OCI-LY3 (cell line): ENCODE data around the gene TMED5.

Experiments
- EZH2phosphoT487 ChIP-seq: fragments of 200-600 bp; shearing (Covaris generic); IDR thresholded peaks from 2 replicates; pipeline ENCODE4 v1.6.1; 2018; ENCODE audit warnings: antibody characterized with exemption, mixed run types, low read depth
- TF ChIP-seq, protein P1 (sequence below): fragments of 200-600, 300-600 bp; sonication (generic); IDR thresholded peaks from 2 replicates; pipeline ENCODE4 v1.5.1; 2014; ENCODE audit warnings: antibody characterized with exemption, low read length, low read depth

DNA sequence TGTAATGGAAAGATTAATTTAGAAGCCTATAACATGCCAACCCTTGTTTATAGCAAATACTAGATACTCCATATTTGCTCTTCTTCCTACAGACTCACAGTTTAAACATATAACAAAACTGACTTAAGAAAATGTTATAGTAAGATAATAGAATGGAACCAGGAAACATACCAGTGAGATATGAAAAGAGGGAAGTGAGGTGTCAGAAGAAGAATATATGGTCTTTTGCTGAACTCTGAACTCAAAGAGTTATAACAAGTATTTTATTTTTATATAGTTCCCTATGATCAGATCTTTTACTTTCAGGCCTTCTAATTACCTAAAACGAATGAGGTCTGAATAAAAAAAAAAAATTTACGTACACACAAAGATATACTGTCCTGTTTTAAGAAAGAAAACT, 20.9 kb downstream of the TMED5 start:
- TF ChIP-seq, protein P1, sequence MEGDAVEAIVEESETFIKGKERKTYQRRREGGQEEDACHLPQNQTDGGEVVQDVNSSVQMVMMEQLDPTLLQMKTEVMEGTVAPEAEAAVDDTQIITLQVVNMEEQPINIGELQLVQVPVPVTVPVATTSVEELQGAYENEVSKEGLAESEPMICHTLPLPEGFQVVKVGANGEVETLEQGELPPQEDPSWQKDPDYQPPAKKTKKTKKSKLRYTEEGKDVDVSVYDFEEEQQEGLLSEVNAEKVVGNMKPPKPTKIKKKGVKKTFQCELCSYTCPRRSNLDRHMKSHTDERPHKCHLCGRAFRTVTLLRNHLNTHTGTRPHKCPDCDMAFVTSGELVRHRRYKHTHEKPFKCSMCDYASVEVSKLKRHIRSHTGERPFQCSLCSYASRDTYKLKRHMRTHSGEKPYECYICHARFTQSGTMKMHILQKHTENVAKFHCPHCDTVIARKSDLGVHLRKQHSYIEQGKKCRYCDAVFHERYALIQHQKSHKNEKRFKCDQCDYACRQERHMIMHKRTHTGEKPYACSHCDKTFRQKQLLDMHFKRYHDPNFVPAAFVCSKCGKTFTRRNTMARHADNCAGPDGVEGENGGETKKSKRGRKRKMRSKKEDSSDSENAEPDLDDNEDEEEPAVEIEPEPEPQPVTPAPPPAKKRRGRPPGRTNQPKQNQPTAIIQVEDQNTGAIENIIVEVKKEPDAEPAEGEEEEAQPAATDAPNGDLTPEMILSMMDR = no peak
- TF ChIP-seq EZH2phosphoT487 = no peak
